Lower leg skin (tissue), 3 donors: ENCODE data around the gene INHBA.

ENCODE experiments used
- POLR2A ChIP-seq, 2 donors: fragments of 450-650 bp; IDR thresholded peaks; one replicate each; pipeline ENCODE4 v1.6.1; 2016 to 2017; ENCODE audit warnings: antibody characterized with exemption in 2 of 2, mild to moderate bottlenecking in 1 of 2, moderate library complexity in 1 of 2
- TF ChIP-seq, protein P1 (sequence below), 3 donors: fragments of 450-650 bp; IDR thresholded peaks; one replicate each; pipeline ENCODE4 v1.5.1; 2016; ENCODE audit warnings: antibody characterized with exemption in 3 of 3, mild to moderate bottlenecking in 3 of 3, moderate library complexity in 2 of 3

DNA sequence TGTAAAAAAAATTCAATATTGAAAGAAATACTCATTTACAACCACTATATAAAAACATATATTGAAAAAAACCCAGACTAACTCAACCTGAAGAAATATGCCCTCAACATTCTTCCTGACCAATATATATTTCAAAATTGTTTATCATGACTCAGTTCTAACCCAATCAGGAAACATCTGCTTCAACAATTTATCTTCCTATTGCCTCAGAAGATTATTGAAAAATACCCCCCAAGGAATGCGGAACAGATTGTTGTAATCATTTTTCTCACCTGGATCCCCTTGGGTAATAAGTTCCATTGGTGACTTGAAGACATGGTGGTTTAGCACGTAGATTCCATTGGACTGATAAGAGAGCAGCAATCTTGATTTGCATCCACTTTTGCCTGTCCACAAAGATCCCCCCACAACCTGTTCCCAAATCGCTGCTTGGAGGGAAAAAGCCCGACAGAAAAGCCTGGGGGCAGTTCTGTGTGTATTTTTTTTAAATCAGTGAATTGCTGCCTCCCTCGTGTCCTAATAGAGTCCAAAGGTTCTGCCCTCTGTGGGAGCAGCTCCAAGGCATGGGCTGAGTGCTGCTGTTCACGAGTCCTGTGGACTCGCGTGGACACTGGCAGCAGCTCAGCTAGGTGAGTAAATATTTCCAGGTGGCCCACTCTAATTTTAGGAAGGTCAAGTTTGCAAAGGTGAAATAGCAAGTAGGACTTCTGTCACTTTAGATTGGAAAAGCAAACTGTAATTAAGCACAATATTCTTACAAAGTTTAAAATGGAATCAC, 5.9 kb upstream of the INHBA start:
- TF ChIP-seq, protein P1, sequence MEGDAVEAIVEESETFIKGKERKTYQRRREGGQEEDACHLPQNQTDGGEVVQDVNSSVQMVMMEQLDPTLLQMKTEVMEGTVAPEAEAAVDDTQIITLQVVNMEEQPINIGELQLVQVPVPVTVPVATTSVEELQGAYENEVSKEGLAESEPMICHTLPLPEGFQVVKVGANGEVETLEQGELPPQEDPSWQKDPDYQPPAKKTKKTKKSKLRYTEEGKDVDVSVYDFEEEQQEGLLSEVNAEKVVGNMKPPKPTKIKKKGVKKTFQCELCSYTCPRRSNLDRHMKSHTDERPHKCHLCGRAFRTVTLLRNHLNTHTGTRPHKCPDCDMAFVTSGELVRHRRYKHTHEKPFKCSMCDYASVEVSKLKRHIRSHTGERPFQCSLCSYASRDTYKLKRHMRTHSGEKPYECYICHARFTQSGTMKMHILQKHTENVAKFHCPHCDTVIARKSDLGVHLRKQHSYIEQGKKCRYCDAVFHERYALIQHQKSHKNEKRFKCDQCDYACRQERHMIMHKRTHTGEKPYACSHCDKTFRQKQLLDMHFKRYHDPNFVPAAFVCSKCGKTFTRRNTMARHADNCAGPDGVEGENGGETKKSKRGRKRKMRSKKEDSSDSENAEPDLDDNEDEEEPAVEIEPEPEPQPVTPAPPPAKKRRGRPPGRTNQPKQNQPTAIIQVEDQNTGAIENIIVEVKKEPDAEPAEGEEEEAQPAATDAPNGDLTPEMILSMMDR (IDR thresholded peaks at IDR 0.05) = no peak
- TF ChIP-seq POLR2A (IDR thresholded peaks at IDR 0.05) = no peak
